Activated T-cell treated with anti-CD3 and anti-CD28 coated beads, Interleukin-2, amount 50 U/mL, for 1 hour (primary cell): ENCODE measurements around the gene HOXC10.

Experiments used
- DNase-seq: peaks from one replicate; pipeline ENCODE4 v3.0.0-alpha.2; 2020

The HOXC10 gene

DNA sequence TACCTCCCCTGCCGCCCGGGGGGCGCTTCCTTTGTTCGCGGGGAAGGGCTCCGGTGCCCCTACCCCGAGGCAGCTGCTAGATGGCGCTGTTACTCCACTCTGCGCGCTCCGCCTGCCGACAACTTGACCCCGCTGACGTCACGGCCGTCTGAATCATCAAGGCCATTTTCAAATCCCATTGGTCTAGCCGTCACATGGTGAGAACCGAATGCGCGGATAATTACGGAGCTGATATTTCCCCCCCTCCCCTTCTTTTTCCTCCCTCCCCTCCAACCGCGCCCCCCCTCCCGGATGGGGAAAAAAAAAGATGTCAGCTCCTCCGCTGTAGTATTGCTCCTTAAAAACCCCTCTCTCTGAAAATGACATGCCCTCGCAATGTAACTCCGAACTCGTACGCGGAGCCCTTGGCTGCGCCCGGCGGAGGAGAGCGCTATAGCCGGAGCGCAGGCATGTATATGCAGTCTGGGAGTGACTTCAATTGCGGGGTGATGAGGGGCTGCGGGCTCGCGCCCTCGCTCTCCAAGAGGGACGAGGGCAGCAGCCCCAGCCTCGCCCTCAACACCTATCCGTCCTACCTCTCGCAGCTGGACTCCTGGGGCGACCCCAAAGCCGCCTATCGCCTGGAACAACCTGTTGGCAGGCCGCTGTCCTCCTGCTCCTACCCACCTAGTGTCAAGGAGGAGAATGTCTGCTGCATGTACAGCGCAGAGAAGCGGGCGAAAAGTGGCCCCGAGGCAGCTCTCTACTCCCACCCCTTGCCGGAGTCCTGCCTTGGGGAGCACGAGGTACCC, at the start of gene HOXC10:
Gene HOXC10, plus strand, starts transcription at position 246 of the 791 bp plus-strand sequence. Its CDS starts 114 bp downstream, at position 360.
- peak; percentile 73 for DNase-seq

DNA sequence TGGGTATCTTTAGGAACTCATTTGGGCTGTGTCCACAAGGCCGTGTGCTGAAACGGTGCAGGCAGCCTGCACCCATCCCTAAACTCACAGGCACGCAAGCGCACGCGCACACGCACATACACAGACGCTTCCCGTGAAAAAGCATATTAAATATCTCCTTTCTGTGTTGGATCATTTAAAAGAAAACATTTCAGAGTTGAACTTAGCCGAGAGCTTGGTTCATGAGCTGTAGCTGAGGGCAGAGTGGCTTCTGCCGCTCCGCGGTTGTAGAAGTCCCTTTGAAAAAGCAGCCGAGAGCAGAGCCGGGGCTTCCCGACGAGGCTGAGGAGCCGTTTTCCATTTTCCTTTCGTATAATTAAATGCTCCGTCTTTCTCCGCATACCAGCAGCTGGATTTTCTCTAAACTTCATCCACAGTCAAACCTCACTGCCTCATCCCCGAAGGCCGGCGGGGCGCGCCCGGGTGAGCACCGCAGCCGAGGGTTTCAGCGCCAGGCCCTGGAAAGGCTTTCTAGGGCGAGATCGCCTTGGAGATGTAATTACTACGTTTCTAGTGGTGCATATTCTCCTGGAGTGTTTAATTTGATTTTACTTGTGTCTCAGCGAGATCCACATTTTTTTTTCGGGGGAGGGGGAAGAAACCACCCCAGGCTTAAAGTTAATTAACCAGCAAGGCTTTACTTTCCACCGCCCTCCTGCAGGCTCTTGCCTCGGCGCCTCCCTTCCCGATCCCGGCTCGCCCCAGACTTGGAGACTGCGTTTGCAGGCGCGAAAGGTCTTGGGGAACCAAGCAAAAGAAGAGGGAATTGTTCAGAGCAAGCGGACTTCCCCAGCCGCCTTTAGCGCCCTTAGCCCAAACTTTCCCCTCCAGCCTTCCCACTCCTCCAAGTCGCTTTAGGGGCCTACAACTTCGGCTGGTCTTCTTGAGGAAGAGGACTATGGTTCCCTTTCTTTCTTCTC, 49.3 kb upstream of the HOXC10 start:
- no peak for DNase-seq

GRCh38 chr12:53937099-53937498, 47.8 kb upstream of the HOXC10 start:
- DNase-seq, result no peak

GRCh38 chr12:53937596-53938325, 47.2 kb upstream of the HOXC10 start:
- no peak for DNase-seq

GRCh38 chr12:53938326-53939140, 46.4 kb upstream of the HOXC10 start, which contains the start of gene HOXC13:
HOXC13 (plus strand) TSS chr12:53938831; CDS start chr12:53938907, 76 bp downstream.
- no peak for DNase-seq

GRCh38 chr12:53939141-53940108, 45.5 kb upstream of the HOXC10 start:
- no peak for DNase-seq

GRCh38 chr12:53940443-53941014, 44.4 kb upstream of the HOXC10 start:
- no peak for DNase-seq

DNA sequence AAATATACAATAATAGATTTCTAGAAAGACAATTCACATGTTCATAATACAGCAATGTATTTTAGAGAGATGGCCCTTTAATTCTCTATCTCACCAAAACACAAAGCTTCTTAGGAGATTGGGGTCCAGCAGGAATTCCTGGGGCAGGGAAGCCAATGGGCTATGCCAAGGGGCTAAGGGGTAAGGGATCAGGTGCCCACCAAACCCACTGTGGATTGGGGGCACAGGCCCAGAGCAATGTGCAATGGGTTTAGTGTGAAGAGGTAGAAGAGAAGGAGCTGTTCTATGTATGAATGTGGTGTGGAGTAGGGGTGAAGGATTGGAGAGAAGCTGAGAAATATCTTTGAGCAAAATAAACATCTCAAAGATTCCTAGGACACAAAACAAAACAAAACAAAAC, 43.8 kb upstream of the HOXC10 start:
- DNase-seq, result no peak

DNA sequence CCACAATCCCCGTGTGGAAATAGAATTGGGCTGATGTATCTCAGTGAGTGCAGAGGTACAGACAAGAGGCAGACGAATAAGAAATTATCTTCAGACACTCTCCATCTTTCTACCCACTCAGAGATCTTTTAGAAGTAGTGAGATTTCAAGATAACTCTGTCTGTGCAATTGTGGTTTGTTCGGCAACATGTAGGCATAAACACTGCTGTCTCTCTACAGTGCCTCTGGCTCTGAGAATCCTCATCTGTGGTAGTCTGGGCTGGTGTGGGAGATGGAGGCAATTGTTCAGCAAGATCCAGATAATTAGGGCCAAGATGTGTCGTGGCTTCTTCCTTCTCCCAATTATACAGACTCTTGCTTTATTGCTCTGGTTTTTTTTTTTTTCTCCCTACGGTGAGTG, 43.2 kb upstream of the HOXC10 start:
- no peak for DNase-seq

GRCh38 chr12:53942467-53942997, 42.4 kb upstream of the HOXC10 start:
- DNase-seq, result no peak

DNA sequence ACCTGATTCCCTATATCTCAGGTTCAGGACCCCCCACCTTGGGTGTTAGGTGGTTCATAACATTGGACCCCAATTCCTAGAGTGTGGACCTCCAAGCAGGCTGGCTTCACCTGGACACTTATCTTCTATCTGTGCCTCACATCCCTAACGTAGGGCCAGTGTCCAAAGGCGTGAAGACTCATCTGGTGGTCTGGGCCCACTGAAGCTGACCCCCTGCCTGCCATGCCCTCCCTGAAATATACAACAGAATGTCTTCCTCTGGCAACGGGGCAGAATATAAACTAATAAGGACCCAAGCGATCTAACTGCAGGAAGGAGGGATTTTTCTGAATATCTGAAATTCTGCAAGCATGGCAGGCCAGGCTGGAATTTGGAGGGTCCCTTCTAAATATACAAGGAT, 40.7 kb upstream of the HOXC10 start:
- DNase-seq, result no peak

DNA sequence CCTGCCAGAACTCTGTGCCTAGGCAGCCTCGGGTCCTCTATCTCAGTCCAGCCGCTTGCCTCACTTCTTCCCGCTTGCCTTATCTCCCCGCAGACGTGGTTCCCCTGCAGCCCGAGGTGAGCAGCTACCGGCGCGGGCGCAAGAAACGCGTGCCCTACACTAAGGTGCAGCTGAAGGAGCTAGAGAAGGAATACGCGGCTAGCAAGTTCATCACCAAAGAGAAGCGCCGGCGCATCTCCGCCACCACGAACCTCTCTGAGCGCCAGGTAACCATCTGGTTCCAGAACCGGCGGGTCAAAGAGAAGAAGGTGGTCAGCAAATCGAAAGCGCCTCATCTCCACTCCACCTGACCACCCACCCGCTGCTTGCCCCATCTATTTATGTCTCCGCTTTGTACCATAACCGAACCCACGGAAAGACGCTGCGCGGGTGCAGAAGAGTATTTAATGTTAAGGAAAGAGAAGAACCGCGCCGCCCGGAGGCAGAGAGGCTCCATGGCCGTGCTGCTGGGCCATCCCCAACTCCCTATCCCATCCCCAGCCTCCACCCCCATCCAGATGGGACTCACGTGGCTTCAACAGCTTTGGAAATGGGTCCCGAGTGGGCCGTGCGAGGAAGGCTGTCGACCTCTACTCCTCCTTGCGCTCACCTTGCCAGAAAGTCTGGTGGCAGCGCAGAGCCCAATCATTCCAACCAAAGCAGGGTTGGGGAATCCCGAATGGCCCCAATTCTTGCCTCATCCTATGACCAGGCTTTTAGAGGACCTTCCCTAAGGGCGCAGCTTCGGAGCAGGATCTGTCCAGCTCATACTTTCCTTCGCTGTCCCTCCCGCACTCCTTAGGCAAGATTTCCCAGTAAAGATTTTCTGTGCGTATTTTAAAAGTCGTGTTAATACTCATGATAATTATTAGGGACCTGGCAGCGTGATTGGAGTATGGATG, 39.8 kb upstream of the HOXC10 start:
- no peak for DNase-seq

GRCh38 chr12:53947743-53948142, 37.2 kb upstream of the HOXC10 start:
- no peak for DNase-seq

GRCh38 chr12:53948650-53949593, 36.0 kb upstream of the HOXC10 start:
- no peak for DNase-seq

GRCh38 chr12:53949631-53950436, 35.1 kb upstream of the HOXC10 start:
- DNase-seq, result no peak

DNA sequence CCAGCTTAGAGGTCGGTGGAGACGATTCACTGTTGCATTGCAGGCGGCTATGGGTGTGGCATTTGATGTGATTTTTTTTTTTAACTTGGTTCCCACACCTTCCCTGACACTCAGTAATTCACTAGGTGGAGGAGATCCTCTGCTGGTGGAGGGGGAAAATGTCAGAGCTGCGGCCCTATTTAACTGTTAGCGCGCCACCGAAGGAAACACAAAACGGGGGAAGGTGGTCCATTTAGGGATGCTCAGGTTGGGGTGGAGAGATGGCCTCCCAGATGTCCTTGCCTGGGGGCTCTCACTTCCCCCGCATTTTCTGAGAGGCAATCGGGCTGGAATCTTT, 34.5 kb upstream of the HOXC10 start:
- no peak for DNase-seq
